Measurements from ENCODE around the gene NBDY.
"Not testable (repeated sequence)": the region's sequence is repeated elsewhere in the genome, so short reads cannot be mapped to it uniquely, and the experiment has no call there.

DNA sequence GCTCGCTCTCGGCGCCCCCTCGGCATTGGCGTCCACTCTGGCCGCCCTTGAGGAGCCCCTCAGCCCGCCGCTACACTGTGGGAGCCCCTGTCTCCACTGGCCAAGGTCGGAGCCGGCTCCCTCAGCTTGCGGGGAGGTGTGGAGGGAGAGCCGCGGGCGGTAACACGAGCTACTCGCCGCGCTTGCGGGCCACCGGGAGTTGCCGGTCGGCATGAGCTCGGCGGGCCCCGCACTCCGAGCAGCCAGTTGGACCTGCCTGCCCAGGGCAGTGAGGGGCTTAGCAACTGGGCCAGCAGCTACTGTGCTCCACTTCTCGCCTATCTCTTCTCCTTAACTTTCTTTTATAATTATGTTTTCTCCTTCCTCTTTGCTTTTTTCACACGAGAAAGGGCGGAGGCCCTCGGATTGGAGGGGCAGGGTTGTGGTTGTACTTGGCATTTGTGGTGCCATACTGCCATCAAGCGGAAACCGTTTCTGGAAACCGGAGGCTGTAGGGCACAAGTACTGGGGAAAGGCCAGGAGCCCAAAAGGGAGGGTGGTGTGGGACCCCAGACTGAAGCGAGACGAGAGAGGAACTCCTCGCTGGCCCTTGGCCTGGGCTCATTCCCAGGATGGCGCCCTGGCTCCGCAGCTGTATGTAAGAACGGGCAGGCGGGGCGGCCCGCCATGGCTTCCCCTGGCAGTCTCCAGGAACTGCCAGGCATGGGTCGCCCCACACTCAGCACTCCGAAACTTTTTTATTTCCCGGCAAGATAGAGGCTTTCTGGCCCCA is 38.5 kb downstream of the NBDY start:
- TF ChIP-seq, protein P1, sequence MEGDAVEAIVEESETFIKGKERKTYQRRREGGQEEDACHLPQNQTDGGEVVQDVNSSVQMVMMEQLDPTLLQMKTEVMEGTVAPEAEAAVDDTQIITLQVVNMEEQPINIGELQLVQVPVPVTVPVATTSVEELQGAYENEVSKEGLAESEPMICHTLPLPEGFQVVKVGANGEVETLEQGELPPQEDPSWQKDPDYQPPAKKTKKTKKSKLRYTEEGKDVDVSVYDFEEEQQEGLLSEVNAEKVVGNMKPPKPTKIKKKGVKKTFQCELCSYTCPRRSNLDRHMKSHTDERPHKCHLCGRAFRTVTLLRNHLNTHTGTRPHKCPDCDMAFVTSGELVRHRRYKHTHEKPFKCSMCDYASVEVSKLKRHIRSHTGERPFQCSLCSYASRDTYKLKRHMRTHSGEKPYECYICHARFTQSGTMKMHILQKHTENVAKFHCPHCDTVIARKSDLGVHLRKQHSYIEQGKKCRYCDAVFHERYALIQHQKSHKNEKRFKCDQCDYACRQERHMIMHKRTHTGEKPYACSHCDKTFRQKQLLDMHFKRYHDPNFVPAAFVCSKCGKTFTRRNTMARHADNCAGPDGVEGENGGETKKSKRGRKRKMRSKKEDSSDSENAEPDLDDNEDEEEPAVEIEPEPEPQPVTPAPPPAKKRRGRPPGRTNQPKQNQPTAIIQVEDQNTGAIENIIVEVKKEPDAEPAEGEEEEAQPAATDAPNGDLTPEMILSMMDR (conservative IDR thresholded peaks at IDR 0.05 in 1 of 2, IDR thresholded peaks at IDR 0.05 in 1 of 2; ENCODE audit: extremely low read depth in 1 of 2, insufficient read depth in 1 of 2, low read depth in 1 of 2, low read length in 2 of 2) = not testable (repeated sequence)
- not testable (repeated sequence) for TF ChIP-seq EZH2 (IDR thresholded peaks at IDR 0.05; ENCODE audit: borderline replicate concordance, low read length)
